Naive thymus-derived CD8-positive, alpha-beta T cell (primary cell): ENCODE data around the gene RBP2. TPM values are rescaled to one million over a fixed set of nuclear protein-coding genes. Genes with fewer than 3 reads are reported as not detected.
"Not testable (repeated sequence)": the region's sequence is repeated elsewhere in the genome, so short reads cannot be mapped to it uniquely, and the experiment has no call there.

Source experiments
- ATAC-seq, 2 donors: fragments of 150-1000 bp; cut with Tn5 transposase in 1 of 2; sonication (Bioruptor Pico), chemical (Tn5 transposase) in 1 of 2; 1 replicate in 1 of 2; 2 replicates in 1 of 2; pipeline ENCODE4 v1.10.0; 2021; ENCODE audit warnings: mild to moderate bottlenecking in 2 of 2, moderate library complexity in 2 of 2
- POLR2A ChIA-PET: fragments of 350-600 bp; sonication (Branson Sonifier 250); formaldehyde crosslinking; loops from one replicate; lab custom pipeline; 2021; ENCODE audit warnings: antibody characterized with exemption; lab: Charles Lee
- DNase-seq, 10 donors: peaks; one replicate each; pipeline versions ENCODE4 v3.0.0 to v3.0.0-alpha.2; 2020 to 2022
- H3K27ac Mint-ChIP-seq, 10 donors: one replicate each; pipeline ENCODE4 v1.8.0; 2020 to 2022; ENCODE audit warnings: mild to moderate bottlenecking in 10 of 10, mixed read lengths in 10 of 10, moderate library complexity in 4 of 10, inconsistent platforms in 1 of 10
- H3K27me3 Mint-ChIP-seq, 5 donors: one replicate each; pipeline ENCODE4 v1.8.0; 2021 to 2022; ENCODE audit warnings: mixed read lengths in 5 of 5
- H3K36me3 Mint-ChIP-seq, 3 donors: one replicate each; pipeline ENCODE4 v1.8.0; 2020 to 2022; ENCODE audit warnings: mixed read lengths in 3 of 3, mild to moderate bottlenecking in 2 of 3, inconsistent platforms in 1 of 3
- H3K4me1 Mint-ChIP-seq, 4 donors: one replicate each; pipeline ENCODE4 v1.8.0; 2021 to 2022; ENCODE audit warnings: mixed read lengths in 4 of 4
- H3K4me3 Mint-ChIP-seq, 10 donors: one replicate each; pipeline ENCODE4 v1.8.0; 2020 to 2022; ENCODE audit warnings: mild to moderate bottlenecking in 10 of 10, mixed read lengths in 10 of 10, moderate library complexity in 6 of 10, inconsistent platforms in 1 of 10
- H3K9me3 Mint-ChIP-seq, 9 donors: one replicate each; pipeline ENCODE4 v1.8.0; 2020 to 2022; ENCODE audit warnings: mixed read lengths in 9 of 9, mild to moderate bottlenecking in 3 of 9, inconsistent platforms in 1 of 9, moderate library complexity in 1 of 9
- polyA plus RNA-seq, 3 donors: library from polyadenylated mRNA; unstranded; fragments of 300-500 nt; fragmentation: Illumina TruSeq; gene quantifications; one replicate each; pipeline ENCODE4 v1.2.3, GENCODE V29; 2021
- total RNA-seq, 8 experiments: library from RNA in 2 of 8; stranded (reverse) in 2 of 8; gene quantifications; one replicate each; pipeline ENCODE4 v1.2.3 and lab custom pipeline; 2021 to 2026

Gene RBP2
- total and polyA plus RNA-seq, 5 experiments from 2014 or later = not detected

GRCh38 chr3:139427283-139428060 is 48.8 kb downstream of the RBP2 start:
- Mint-ChIP-seq H3K4me3 (no peak overlapping the region), H3K36me3 (peaks cover 0 to 25% (median 19%) of the 10 kb centered on the region in 3 donors), H3K4me1 (no peaks in the 10 kb centered on the region), H3K27me3 (no peaks in the 10 kb centered on the region), H3K27ac (no peak overlapping the region), H3K9me3 (no peaks in the 10 kb centered on the region)
- peak in 1 of 2 donors; percentile 47 for ATAC-seq
- DNase-seq = peak in 5 of 10 donors; percentile 5 to 58 (median 46)
- POLR2A ChIA-PET = no interaction called here

GRCh38 chr3:139425745-139426400 is 50.4 kb downstream of the RBP2 start:
- Mint-ChIP-seq H3K4me1 (no peaks in the 10 kb centered on the region), H3K27ac (no peak overlapping the region), H3K9me3 (no peaks in the 10 kb centered on the region), H3K36me3 (peaks cover 0 to 22% (median 15%) of the 10 kb centered on the region in 3 donors), H3K4me3 (no peak overlapping the region), H3K27me3 (no peaks in the 10 kb centered on the region)
- ATAC-seq = no peak
- DNase-seq = no peak
- POLR2A ChIA-PET = no interaction called here

GRCh38 chr3:139423232-139423631 is 53.1 kb downstream of the RBP2 start:
- Mint-ChIP-seq H3K4me3 (no peak overlapping the region), H3K27ac (no peak overlapping the region), H3K4me1 (no peaks in the 10 kb centered on the region), H3K9me3 (peaks cover 0 to 2% (median 0%) of the 10 kb centered on the region in 9 donors), H3K27me3 (no peaks in the 10 kb centered on the region), H3K36me3 (peaks cover 0 to 22% (median 21%) of the 10 kb centered on the region in 3 donors)
- no peak for DNase-seq
- POLR2A ChIA-PET = no interaction called here
- no peak for ATAC-seq

- H3K9me3 Mint-ChIP-seq = peaks cover 4 to 18% (median 15%) of the 10 kb centered on the region in 9 donors
- POLR2A ChIA-PET = no interaction called here
- ATAC-seq (no peak), DNase-seq (no peak)
- peaks cover 12 to 38% (median 22%) of the 10 kb centered on the region in 3 donors for H3K36me3 Mint-ChIP-seq
- H3K4me3 Mint-ChIP-seq = no peak overlapping the region
- no peak overlapping the region for H3K27ac Mint-ChIP-seq
- H3K27me3 Mint-ChIP-seq = no peaks in the 10 kb centered on the region
- no peaks in the 10 kb centered on the region for H3K4me1 Mint-ChIP-seq
Observed at GRCh38 chr3:139421460-139421859, 54.9 kb downstream of the RBP2 start.

GRCh38 chr3:139421040-139421439 is 55.3 kb downstream of the RBP2 start:
- no peaks in the 10 kb centered on the region for H3K4me1 Mint-ChIP-seq
- peaks cover 16 to 41% (median 22%) of the 10 kb centered on the region in 3 donors for H3K36me3 Mint-ChIP-seq
- DNase-seq = no peak
- POLR2A ChIA-PET = no interaction called here
- no peak overlapping the region for H3K27ac Mint-ChIP-seq
- peaks cover 5 to 22% (median 18%) of the 10 kb centered on the region in 9 donors for H3K9me3 Mint-ChIP-seq
- H3K27me3 Mint-ChIP-seq = no peaks in the 10 kb centered on the region
- no peak for ATAC-seq
- no peak overlapping the region for H3K4me3 Mint-ChIP-seq

- H3K36me3 Mint-ChIP-seq = peaks cover 7 to 60% (median 40%) of the 10 kb centered on the region in 3 donors
- no peaks in the 10 kb centered on the region for H3K4me1 Mint-ChIP-seq
- no peak overlapping the region for H3K27ac Mint-ChIP-seq
- no peaks in the 10 kb centered on the region for H3K27me3 Mint-ChIP-seq
- POLR2A ChIA-PET = no interaction called here
- ATAC-seq = no peak
- H3K4me3 Mint-ChIP-seq = no peak overlapping the region
- peaks cover 19 to 51% (median 46%) of the 10 kb centered on the region in 9 donors for H3K9me3 Mint-ChIP-seq
- DNase-seq = no peak
Observed at GRCh38 chr3:139418144-139418543, 58.2 kb downstream of the RBP2 start.

- no peak for DNase-seq
- peaks cover 4 to 67% (median 55%) of the 10 kb centered on the region in 3 donors for H3K36me3 Mint-ChIP-seq
- H3K27me3 Mint-ChIP-seq = no peaks in the 10 kb centered on the region
- POLR2A ChIA-PET = no interaction called here
- no peaks in the 10 kb centered on the region for H3K4me1 Mint-ChIP-seq
- H3K4me3 Mint-ChIP-seq = no peak overlapping the region
- H3K27ac Mint-ChIP-seq = no peak overlapping the region
- H3K9me3 Mint-ChIP-seq = peaks cover 28 to 70% (median 65%) of the 10 kb centered on the region in 9 donors
- ATAC-seq = no peak
Observed at GRCh38 chr3:139416275-139416674, 60.0 kb downstream of the RBP2 start.

GRCh38 chr3:139414608-139415224 is 61.6 kb downstream of the RBP2 start:
- POLR2A ChIA-PET = no interaction called here
- Mint-ChIP-seq H3K27me3 (no peaks in the 10 kb centered on the region), H3K36me3 (peaks cover 4 to 66% (median 55%) of the 10 kb centered on the region in 3 donors), H3K9me3 (peaks cover 32 to 86% (median 71%) of the 10 kb centered on the region in 9 donors), H3K27ac (no peak overlapping the region), H3K4me3 (no peak overlapping the region), H3K4me1 (no peaks in the 10 kb centered on the region)
- ATAC-seq = no peak
- no peak for DNase-seq

- POLR2A ChIA-PET, H3K4me3 Mint-ChIP-seq, ATAC-seq, H3K27me3 Mint-ChIP-seq, H3K27ac Mint-ChIP-seq, DNase-seq, H3K4me1 Mint-ChIP-seq: not testable (repeated sequence)
- Mint-ChIP-seq H3K36me3 (peaks cover 4 to 59% (median 54%) of the 10 kb centered on the region in 3 donors), H3K9me3 (peaks cover 32 to 100% (median 80%) of the 10 kb centered on the region in 9 donors)
Observed at GRCh38 chr3:139412891-139413290, 63.4 kb downstream of the RBP2 start.

Other genes with a start within 250 kb of the RBP2 start
- 10 to 100 TPM; 37.2 to 41.2 TPM for gene MRPS22, start 132.5 kb downstream of the RBP2 start, total RNA-seq
- 10 to 100 TPM; 33.6 to 43.8 (median 42.1) TPM for gene MRPS22, start 132.5 kb downstream of the RBP2 start, polyA plus RNA-seq
- 10 to 100 TPM; 62.9 to 66.1 TPM for gene COPB2, start 86.9 kb downstream of the RBP2 start, total RNA-seq
- gene COPB2, start 86.9 kb downstream of the RBP2 start, polyA plus RNA-seq = 10 to 100 TPM; 40.3 to 65.2 (median 42.7) TPM
- not detected for gene RBP1, start 63.2 kb upstream of the RBP2 start, total RNA-seq
- not detected for gene RBP1, start 63.2 kb upstream of the RBP2 start, polyA plus RNA-seq
- 1 to 10 TPM; 8.3 to 8.8 TPM for gene NMNAT3, start 201.5 kb upstream of the RBP2 start, total RNA-seq
- gene NMNAT3, start 201.5 kb upstream of the RBP2 start, polyA plus RNA-seq = 1 to 10 TPM; 2.9 to 5.8 (median 4.9) TPM